Thyroid gland (tissue), 4 donors: ENCODE measurements around the gene PRRT1B.

ENCODE experiments used
- CTCF ChIP-seq, 6 experiments: fragments of 200-600 bp in 3 of 6; fragments of 450-650 bp in 3 of 6; sonication (generic) in 3 of 6; IDR thresholded peaks; one replicate each; pipeline ENCODE4 v1.5.1; 2016 to 2019; ENCODE audit warnings: antibody characterized with exemption in 6 of 6, mild to moderate bottlenecking in 2 of 6, inconsistent platforms in 1 of 6, moderate library complexity in 1 of 6
- POLR2A ChIP-seq, 2 donors: fragments of 450-650 bp; IDR thresholded peaks; one replicate each; pipeline ENCODE4 v1.6.1; 2017; ENCODE audit warnings: antibody characterized with exemption in 2 of 2, mild to moderate bottlenecking in 2 of 2, moderate library complexity in 1 of 2

GRCh38 chr9:131557855-131558548 lies 12.7 kb downstream of the PRRT1B start:
- TF ChIP-seq POLR2A (IDR thresholded peaks at IDR 0.05), result no peak
- no peak for TF ChIP-seq CTCF (IDR thresholded peaks at IDR 0.05)
